HG03103 (cell line): ENCODE measurements around the gene MEF2B.
"Not testable (repeated sequence)": the region's sequence is repeated elsewhere in the genome, so short reads cannot be mapped to it uniquely, and the experiment has no call there.

Experiments
- ATAC-seq: cut with Tn5 transposase; IDR thresholded peaks from one replicate; pipeline ENCODE4 v1.9.1; 2021; ENCODE audit warnings: low read depth; ENCODE audit not compliant: unreplicated experiment

Gene MEF2B

GRCh38 chr19:19102566-19102965, 67.5 kb downstream of the MEF2B start:
- ATAC-seq = not testable (repeated sequence)

- ATAC-seq = no peak
Measured at GRCh38 chr19:19101540-19101939, 68.5 kb downstream of the MEF2B start.

GRCh38 chr19:19098703-19099632, 71.1 kb downstream of the MEF2B start:
- no peak for ATAC-seq

- ATAC-seq = no peak
Measured at GRCh38 chr19:19098084-19098702, 71.9 kb downstream of the MEF2B start.

- no peak for ATAC-seq
Measured at GRCh38 chr19:19096641-19097627, 73.1 kb downstream of the MEF2B start.

- ATAC-seq = no peak
Measured at GRCh38 chr19:19095691-19096090, 74.4 kb downstream of the MEF2B start.
